ENCODE data around the gene CAPNS1. TPM values are rescaled to one million over a fixed set of nuclear protein-coding genes. Genes with fewer than 3 reads are reported as not detected.

CAPNS1 gene
- total and polyA plus RNA-seq, 11 donors: 272 to 1,083 (median 861) TPM

DNA sequence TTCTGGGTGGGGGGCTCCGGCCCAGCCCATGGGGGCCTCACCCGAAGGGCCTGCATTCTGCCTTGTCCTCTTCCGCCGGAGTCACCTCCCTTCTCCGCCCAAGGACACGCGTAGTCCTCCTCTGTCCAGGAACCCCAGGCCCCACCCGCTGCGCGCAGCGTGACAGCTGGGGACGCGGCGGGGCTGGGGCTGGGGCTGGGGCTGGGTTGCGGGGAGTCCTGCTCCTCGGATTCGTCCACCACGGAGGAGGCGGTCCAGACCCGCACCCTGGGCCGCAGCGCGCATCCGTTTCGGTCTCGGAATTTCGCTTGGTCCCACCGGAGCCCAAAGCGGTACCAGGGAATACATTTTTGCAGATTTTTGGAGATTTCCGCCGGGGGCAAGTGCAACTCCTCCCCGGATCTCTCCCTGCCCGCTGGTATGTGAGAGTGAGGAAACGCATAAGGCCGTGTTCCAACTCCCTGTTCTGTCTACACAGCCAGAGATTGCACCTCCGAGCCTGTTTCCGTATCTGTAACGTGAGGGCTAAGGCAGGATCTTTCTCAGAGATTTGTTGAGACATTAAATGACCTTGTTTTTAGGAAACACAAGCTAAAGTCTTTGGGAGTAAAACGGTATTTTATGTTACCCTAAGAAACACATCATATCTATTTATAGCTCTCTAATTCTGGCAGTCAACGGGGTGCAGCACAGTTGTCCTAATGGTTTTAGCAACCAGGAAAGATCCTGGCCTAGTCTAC lies 12.7 kb downstream of the CAPNS1 start, which contains the start of gene COX7A1:
COX7A1 (minus strand) TSS at position 96 of the 740 bp plus-strand sequence; CDS start at position 56, 40 bp downstream.
- intact Hi-C loops (cut with DNase I): loop anchor here in 5 of 10 donors (1.0 kb wide), 3 partner anchors 12 to 17 kb away; partner anchors contain the start of gene CAPNS1 (in 4 of the 5)
- WGBS, 4 donors: 1 to 14% (median 5%) methylated on average over 11 to 40 of the region's 40 CpGs
- H3K27ac ChIP-seq: peak within 1 kb of the TSS; percentile 97 to 100 (median 99)
- peak; percentile 78 to 80 for TF ChIP-seq POLR2A (IDR thresholded peaks at IDR 0.05)
- TF ChIP-seq, protein P1, sequence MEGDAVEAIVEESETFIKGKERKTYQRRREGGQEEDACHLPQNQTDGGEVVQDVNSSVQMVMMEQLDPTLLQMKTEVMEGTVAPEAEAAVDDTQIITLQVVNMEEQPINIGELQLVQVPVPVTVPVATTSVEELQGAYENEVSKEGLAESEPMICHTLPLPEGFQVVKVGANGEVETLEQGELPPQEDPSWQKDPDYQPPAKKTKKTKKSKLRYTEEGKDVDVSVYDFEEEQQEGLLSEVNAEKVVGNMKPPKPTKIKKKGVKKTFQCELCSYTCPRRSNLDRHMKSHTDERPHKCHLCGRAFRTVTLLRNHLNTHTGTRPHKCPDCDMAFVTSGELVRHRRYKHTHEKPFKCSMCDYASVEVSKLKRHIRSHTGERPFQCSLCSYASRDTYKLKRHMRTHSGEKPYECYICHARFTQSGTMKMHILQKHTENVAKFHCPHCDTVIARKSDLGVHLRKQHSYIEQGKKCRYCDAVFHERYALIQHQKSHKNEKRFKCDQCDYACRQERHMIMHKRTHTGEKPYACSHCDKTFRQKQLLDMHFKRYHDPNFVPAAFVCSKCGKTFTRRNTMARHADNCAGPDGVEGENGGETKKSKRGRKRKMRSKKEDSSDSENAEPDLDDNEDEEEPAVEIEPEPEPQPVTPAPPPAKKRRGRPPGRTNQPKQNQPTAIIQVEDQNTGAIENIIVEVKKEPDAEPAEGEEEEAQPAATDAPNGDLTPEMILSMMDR (IDR thresholded peaks at IDR 0.05): no peak
- peaks cover 0 to 45% (median 25%) of the 10 kb centered on the region in 12 donors for H3K4me1 ChIP-seq
- ATAC-seq: peak; percentile 91 to 93 (median 92)
- H3K9me3 ChIP-seq: no peaks in the 10 kb centered on the region
- H3K36me3 ChIP-seq: peaks cover 0 to 36% (median 33%) of the 10 kb centered on the region in 9 donors
- DNase-seq: peak; percentile 88 to 93 (median 90)
- H3K4me3 ChIP-seq: peak within 1 kb of the TSS; percentile 57 to 94 (median 79)
- H3K27me3 ChIP-seq: no peaks in the 10 kb centered on the region

DNA sequence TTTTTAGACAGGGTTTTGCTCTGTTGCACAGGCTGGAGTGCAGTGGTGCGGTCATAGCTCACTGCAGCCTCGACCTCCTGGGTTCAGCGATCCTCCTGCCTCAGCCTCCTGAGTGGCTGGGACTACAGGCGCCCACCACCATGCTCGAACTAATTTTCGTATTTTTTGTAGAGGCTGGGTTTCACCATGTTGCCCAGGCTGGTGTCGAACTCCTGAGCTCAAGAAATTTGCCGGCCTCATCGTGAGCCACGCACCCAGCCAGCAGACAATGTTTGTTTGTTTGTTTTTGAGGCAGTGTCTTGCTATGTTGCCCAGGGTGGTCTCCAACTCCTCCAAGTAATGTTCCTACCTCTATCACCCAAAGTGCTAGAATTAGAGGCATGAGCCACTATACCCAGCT lies 13.3 kb downstream of the CAPNS1 start:
- WGBS, 4 donors: 78 to 84% (median 84%) methylated on average over 10 of the region's 10 CpGs
- TF ChIP-seq, protein P1 (IDR thresholded peaks at IDR 0.05): no peak
- no peak for TF ChIP-seq POLR2A (IDR thresholded peaks at IDR 0.05)
- intact Hi-C loops (cut with DNase I): loop anchor here in 1 of 10 donors (1.0 kb wide), 1 partner anchor 13 kb away; the partner anchor contains the start of gene CAPNS1

GRCh38 chr19:36160821-36161596 lies 21.1 kb downstream of the CAPNS1 start:
- no peak for DNase-seq
- TF ChIP-seq POLR2A (IDR thresholded peaks at IDR 0.05): no peak
- TF ChIP-seq, protein P1 (IDR thresholded peaks at IDR 0.05): no peak

More for the DNA sequence above, 13.3 kb downstream of the CAPNS1 start:
- Histone ChIP-seq H3K27ac (peak overlapping the region; percentile 97 to 100 (median 99)), H3K27me3 (no peaks in the 10 kb centered on the region), H3K9me3 (no peaks in the 10 kb centered on the region), H3K4me1 (peaks cover 0 to 48% (median 25%) of the 10 kb centered on the region in 12 donors), H3K36me3 (peaks cover 0 to 30% (median 27%) of the 10 kb centered on the region in 9 donors), H3K4me3 (peak overlapping the region in 11 of 12 donors; percentile 57 to 94 (median 79))
- ATAC-seq (no peak), DNase-seq (peak in 1 of 5 donors; percentile 46)

More at GRCh38 chr19:36160821-36161596, 21.1 kb downstream of the CAPNS1 start:
- no peak overlapping the region for H3K4me3 ChIP-seq
- H3K36me3 ChIP-seq: peaks cover 0 to 20% (median 8%) of the 10 kb centered on the region in 9 donors
- H3K27ac ChIP-seq: peak overlapping the region in 9 of 12 donors; percentile 12 to 70 (median 53)
- peaks cover 0 to 20% (median 2%) of the 10 kb centered on the region in 12 donors for H3K4me1 ChIP-seq
- intact Hi-C loops (cut with DNase I): no loop called here
- WGBS, 4 donors: 51 to 62% (median 61%) methylated on average over 7 of the region's 7 CpGs
- H3K27me3 ChIP-seq: no peaks in the 10 kb centered on the region
- peak in 3 of 4 donors; percentile 42 to 59 (median 46) for ATAC-seq
- no peaks in the 10 kb centered on the region for H3K9me3 ChIP-seq
